RPMI7951 (cell line): ENCODE results near the gene SKI. TPM values are rescaled to one million over a fixed set of nuclear protein-coding genes. Genes with fewer than 3 reads are reported as not detected.

Experiments used
- DNase-seq: peaks from one replicate; pipeline ENCODE4 v3.0.0-alpha.2; 2012; ENCODE audit warnings: low read depth
- total RNA-seq: library from RNA; depleted of rRNA; stranded (reverse); fragments of >200 nt; shearing (Covaris generic); gene quantifications from 2 replicates; pipeline ENCODE4 v1.2.3, GENCODE V29; 2014

SKI gene
- total RNA-seq, 1 experiment from 2014 or later, result 3.5 TPM

- DNase-seq, result peak; percentile 64
These were observed 33.7 kb upstream of the SKI start, which contains the start of gene FAAP20 for GRCh38 chr1:2194319-2194897. Gene FAAP20 (minus strand): TSS chr1:2194772. CDS start chr1:2194749, 23 bp downstream.

DNA sequence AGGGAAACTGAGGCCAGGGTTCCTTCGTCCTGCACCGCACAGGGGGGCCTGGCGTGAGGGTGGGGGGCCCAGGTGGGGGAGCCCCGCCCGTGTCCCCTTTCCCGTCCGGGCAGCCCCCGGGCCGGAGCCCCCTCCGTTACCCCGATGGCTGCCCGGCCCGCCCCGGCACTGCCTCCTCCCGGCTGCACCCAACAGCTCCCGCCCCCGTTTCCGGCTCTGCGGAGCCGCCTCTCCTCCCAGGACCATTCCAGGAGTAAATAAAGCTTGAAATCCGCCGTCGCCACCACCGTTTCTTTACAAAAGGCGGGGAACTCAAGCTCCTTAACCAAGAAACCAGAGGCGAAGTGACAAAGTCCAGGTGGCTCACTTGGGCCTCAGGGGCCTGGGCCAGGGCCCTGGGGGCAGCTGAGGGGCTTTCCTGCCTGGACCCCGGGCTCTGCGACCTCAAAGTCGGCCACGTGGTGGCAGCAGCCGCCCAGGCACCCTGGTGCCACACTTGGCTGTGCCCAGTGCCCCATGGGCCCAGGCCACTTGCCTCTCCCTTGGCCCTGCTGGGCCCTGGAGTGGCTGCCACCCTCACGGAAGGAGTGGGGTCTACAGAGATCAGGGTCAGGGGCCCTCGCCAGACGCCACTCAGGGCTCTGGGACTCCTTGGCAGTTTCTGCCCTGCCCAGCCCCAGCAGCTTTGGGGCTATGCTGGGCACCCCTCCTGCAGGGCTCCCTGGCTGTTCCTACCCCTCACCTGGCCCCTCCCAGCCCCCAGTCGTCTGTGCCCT, 33.0 kb upstream of the SKI start:
- DNase-seq, result peak; percentile 85

- no peak for DNase-seq
These were observed 32.3 kb upstream of the SKI start for GRCh38 chr1:2195785-2196184.

- no peak for DNase-seq
These were observed 31.0 kb upstream of the SKI start for GRCh38 chr1:2196901-2197638.

DNA sequence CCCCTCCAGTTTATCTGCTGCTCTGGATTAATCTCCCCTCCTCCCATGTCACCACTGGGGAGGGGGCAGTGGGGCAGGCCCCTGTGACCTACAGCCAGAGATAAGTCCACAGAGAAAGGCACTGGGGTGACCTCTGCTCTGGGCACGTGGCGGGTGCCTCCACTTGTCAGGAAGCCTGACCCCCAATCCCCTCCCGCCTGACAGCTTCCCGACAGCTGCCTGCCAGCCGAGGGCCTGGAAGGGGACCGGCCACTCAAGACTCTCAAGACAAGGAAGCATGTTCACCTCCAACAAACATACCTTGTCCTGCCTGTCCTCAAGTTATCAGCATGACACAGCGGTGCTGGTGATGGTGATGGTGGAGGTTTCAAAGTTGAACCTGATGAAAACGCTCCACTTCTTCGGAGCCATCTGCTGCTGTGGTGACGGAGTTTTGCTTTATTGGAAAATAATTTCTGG, 30.4 kb upstream of the SKI start:
- DNase-seq, result no peak

- DNase-seq, result no peak
These were observed 29.5 kb upstream of the SKI start for GRCh38 chr1:2198571-2198970.

DNA sequence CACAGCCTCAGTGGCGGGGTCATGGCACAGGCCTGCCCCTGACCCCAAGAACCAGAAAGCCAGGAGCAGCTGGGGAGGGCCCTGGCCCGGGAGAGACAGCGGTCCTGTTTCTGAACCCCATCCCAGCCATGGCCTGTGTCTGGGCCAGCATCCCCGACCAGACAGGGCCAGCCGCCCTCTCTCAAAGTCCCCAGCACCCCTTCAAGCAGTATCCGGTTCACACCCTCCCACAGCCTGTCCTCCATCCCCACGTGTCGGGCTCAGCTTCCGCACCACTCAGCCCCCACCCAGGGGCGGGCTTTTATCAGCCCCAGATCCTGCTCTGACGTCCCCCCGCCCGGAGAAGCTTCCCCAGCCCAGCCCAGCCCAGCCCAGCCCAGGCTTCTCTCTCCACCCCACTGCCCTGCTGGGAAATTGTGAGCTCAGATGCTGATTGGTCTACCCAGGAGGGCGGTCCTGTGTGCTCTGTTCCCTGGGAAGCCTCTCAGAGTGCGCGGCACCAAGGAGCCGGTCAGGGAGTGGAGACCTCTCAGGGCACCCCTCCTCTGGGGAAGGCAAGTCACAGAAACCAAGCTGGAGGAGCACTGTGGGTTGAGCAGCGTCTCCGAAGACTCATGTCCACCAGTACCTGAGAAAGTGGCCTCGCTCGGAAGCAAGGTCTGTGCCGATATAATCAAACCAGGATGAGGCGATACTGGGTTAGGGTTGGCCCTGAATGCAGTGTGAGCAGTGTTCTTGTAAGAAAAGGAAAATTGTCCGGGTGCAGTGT, 28.9 kb upstream of the SKI start:
- DNase-seq, result peak; percentile 91

GRCh38 chr1:2200308-2200943, 27.7 kb upstream of the SKI start:
- DNase-seq, result no peak

- DNase-seq, result no peak
These were observed 27.1 kb upstream of the SKI start for GRCh38 chr1:2201062-2201461.

DNA sequence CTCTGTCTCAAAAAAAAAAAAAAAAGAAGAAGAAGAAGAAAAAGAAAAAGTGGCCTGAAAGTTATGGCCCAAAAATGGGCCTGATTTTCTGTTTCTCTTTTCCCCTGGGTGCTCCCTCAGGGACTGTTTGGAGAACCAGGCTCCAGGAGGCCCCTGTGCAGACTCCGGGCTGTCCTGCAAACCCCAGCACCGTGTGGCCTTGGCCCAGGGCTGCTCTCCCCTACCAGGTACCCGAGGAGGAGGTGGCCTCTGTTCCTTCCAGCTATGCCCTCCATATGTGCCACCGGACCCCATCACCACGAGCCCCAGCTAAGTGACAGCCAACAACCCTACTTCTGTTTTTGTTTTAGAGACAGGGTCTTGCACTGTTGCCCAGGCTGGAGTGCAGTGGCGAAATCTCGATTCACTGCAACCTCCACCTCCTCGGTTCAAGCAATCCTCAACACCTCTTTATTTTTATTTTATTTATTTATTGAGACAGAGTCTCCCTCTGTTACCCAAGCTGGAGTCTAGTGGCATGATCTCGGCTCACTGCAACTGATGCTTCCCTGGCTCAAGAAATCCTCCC, 26.0 kb upstream of the SKI start:
- no peak for DNase-seq

DNA sequence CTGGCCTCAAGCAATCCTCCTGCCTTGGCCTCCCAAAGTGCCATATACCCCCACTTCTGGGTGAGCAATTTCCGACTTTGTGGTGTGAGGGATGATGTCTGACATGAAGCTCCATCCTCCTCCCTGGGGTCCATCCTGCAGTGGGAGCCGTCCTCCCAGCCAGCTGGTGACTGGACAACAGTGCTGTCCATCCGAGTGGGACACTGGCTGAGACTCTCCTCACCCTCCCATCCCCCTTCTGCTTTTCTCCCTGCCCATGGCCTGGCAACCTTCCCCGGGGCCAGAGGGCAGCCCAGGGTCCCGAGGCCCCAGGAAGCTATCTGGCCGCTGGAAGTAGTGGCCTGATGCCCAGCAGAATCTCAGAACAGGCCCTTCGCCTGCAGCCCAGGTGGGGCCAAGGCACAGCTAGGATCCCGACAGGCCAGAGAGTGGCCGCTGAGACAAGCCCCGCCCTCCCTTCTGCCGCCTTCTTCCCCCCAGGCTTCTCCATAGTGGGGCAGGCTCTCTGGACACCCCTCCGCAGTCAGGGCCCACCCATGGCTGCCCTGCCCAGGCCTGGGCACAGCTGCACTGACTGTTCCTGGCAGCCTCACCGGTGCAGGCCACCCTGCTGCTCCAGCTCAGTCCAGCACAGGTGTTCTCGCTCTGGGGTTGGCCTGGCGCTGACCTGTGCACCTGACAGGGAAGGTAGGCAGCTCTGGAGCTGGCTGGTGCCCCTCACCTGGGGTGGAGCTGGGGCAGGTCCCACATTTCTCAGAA, 25.1 kb upstream of the SKI start:
- DNase-seq, result no peak

DNA sequence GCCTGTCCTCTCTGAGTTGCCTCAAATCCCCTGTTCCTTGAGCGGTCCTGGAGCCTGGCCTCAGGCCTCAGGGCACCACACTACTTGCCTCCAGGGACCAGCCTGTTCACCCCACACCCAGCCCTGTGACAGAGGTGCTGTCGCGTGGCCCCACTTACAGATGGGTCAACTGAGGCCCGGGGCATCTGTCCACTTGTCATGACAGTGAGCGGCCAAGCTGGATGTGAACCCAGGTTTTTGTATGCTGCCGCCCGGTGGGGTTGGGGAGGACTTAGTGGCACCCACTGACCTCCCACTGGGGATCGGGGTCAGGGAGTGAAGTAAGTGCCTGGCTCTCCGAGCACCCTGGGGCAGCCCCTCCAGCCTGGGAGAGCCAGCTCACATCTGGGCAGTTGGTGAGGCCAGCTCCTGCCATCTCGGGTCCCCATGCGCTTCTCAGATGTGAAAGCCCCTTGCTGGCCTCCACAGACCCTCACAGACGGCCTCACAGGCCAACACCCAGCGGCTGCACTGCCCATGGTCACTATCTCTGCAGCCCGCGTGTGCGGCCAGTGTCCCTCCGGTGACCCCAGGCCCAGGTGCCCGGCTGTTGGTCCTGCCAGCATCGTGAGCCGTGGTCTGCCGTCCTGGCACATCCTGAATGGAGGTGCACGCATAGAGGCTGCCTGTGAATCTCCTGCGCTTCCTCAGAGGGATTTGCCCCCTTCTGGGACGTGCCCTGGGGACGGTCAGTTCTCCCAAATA, 24.3 kb upstream of the SKI start:
- no peak for DNase-seq

DNA sequence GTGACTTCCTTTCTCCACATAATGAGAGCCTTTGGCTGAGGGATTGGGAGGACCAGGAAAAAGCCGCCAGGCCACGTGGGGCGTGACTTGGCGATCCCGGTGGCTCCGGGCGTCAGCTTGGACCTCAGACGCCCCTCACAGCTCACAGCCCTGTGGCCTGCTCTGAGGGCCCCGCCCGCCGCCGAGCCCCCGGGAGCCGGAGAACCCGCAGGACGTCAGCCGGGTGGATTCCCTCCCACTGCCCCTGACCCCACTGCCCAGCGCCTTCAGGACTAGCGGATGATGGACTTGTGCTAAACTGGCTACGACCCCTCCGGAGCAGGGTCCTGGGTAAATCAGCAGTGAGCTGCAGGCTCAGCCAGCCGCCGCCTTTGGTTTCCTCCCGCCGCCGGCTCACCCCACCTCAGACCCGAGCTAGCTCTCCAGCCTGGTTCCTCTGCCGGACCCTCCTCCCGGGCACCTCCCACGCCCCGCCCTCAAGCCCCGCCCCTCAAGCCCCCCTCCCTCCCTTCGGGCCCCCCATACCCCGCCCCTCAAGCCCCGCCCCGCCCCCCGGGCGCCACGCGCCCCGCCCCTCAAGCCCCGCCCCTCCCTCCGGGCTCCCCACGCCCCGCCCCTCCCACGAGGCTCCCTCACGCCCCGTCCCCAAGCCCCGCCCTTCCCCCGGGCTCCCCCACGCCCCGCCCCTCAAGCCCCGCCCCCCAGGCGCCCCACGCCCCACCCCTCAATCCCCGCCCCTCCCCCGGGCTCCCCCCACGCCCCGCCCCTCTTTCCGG, 23.5 kb upstream of the SKI start:
- peak; percentile 74 for DNase-seq

- peak; percentile 89 for DNase-seq
These were observed 22.7 kb upstream of the SKI start for GRCh38 chr1:2205191-2205952.

- no peak for DNase-seq
These were observed 21.2 kb upstream of the SKI start for GRCh38 chr1:2206813-2207487.

GRCh38 chr1:2208309-2209239, 19.5 kb upstream of the SKI start:
- peak; percentile 87 for DNase-seq
